ENCODE measurements around the gene HYAL1.

Gene HYAL1

GRCh38 chr3:50267280-50267913, 36.0 kb downstream of the HYAL1 start (continued):
- TF ChIP-seq TSHZ1 (tag by site-specific recombination; IDR thresholded peaks at IDR 0.05; ENCODE audit: borderline replicate concordance) (no peak), PRDM1 (tag by site-specific recombination; IDR thresholded peaks at IDR 0.05) (no peak), ZNF292 (tag by site-specific recombination; IDR thresholded peaks at IDR 0.05; ENCODE audit: borderline replicate concordance, low read depth) (no peak), ZNF24 (tag by site-specific recombination; IDR thresholded peaks at IDR 0.05) (no peak), SP2 (tag by site-specific recombination; IDR thresholded peaks at IDR 0.05) (peak; percentile 63), ZNF114 (tag by site-specific recombination; IDR thresholded peaks at IDR 0.05) (no peak), KLF16 (tag by site-specific recombination; IDR thresholded peaks at IDR 0.05) (no peak), ZNF664 (tag by site-specific recombination; IDR thresholded peaks at IDR 0.05) (no peak), IKZF3 (tag by site-specific recombination; IDR thresholded peaks at IDR 0.05) (0 out of 2 replicates have a peak, but pooled peaks have one; percentile 31), HOXD13 (CRISPR knock-in tag; IDR thresholded peaks at IDR 0.05; ENCODE audit: borderline replicate concordance) (no peak), HIC1 (tag by site-specific recombination; IDR thresholded peaks at IDR 0.05) (0 out of 2 replicates have a peak, but pooled peaks have one; percentile 26), ZNF521 (tag by site-specific recombination; IDR thresholded peaks at IDR 0.05) (no peak), ZNF366 (tag by site-specific recombination; conservative IDR thresholded peaks at IDR 0.05) (no peak), ZNF404 (tag by site-specific recombination; IDR thresholded peaks at IDR 0.05) (no peak), ZNF239 (tag by site-specific recombination; IDR thresholded peaks at IDR 0.05) (no peak), ZFP37 (tag by site-specific recombination; IDR thresholded peaks at IDR 0.05) (no peak), GLIS2 (tag by site-specific recombination; IDR thresholded peaks at IDR 0.05) (peak; percentile 65), ZNF514 (tag by site-specific recombination; IDR thresholded peaks at IDR 0.05) (no peak), BCL11B (tag by site-specific recombination; IDR thresholded peaks at IDR 0.05; ENCODE audit: low read depth) (no peak), GLI4 (tag by site-specific recombination; IDR thresholded peaks at IDR 0.05) (no peak), ZFHX2 (tag by site-specific recombination; conservative IDR thresholded peaks at IDR 0.05) (peak; percentile 84), SP7 (tag by site-specific recombination; IDR thresholded peaks at IDR 0.05) (no peak), ZNF76 (tag by site-specific recombination; IDR thresholded peaks at IDR 0.05; ENCODE audit: borderline replicate concordance, low read depth) (no peak), ZNF26 (tag by site-specific recombination; IDR thresholded peaks at IDR 0.05) (no peak)
- TF ChIP-seq, protein P1, sequence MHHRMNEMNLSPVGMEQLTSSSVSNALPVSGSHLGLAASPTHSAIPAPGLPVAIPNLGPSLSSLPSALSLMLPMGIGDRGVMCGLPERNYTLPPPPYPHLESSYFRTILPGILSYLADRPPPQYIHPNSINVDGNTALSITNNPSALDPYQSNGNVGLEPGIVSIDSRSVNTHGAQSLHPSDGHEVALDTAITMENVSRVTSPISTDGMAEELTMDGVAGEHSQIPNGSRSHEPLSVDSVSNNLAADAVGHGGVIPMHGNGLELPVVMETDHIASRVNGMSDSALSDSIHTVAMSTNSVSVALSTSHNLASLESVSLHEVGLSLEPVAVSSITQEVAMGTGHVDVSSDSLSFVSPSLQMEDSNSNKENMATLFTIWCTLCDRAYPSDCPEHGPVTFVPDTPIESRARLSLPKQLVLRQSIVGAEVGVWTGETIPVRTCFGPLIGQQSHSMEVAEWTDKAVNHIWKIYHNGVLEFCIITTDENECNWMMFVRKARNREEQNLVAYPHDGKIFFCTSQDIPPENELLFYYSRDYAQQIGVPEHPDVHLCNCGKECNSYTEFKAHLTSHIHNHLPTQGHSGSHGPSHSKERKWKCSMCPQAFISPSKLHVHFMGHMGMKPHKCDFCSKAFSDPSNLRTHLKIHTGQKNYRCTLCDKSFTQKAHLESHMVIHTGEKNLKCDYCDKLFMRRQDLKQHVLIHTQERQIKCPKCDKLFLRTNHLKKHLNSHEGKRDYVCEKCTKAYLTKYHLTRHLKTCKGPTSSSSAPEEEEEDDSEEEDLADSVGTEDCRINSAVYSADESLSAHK (tag by site-specific recombination; IDR thresholded peaks at IDR 0.05): no peak
- TF ChIP-seq, protein P2, sequence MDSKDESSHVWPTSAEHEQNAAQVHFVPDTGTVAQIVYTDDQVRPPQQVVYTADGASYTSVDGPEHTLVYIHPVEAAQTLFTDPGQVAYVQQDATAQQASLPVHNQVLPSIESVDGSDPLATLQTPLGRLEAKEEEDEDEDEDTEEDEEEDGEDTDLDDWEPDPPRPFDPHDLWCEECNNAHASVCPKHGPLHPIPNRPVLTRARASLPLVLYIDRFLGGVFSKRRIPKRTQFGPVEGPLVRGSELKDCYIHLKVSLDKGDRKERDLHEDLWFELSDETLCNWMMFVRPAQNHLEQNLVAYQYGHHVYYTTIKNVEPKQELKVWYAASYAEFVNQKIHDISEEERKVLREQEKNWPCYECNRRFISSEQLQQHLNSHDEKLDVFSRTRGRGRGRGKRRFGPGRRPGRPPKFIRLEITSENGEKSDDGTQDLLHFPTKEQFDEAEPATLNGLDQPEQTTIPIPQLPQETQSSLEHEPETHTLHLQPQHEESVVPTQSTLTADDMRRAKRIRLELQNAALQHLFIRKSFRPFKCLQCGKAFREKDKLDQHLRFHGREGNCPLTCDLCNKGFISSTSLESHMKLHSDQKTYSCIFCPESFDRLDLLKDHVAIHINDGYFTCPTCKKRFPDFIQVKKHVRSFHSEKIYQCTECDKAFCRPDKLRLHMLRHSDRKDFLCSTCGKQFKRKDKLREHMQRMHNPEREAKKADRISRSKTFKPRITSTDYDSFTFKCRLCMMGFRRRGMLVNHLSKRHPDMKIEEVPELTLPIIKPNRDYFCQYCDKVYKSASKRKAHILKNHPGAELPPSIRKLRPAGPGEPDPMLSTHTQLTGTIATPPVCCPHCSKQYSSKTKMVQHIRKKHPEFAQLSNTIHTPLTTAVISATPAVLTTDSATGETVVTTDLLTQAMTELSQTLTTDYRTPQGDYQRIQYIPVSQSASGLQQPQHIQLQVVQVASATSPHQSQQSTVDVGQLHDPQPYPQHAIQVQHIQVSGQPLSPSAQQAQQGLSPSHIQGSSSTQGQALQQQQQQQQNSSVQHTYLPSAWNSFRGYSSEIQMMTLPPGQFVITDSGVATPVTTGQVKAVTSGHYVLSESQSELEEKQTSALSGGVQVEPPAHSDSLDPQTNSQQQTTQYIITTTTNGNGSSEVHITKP (tag by site-specific recombination; IDR thresholded peaks at IDR 0.05): no peak
